Activated CD8-positive, alpha-beta memory T cell treated with anti-CD3 and anti-CD28 coated beads for 36 hours (primary cell): ENCODE results near the gene ADGRV1. TPM values are rescaled to one million over a fixed set of nuclear protein-coding genes. Genes with fewer than 3 reads are reported as not detected.

Experiments
- CTCF ChIA-PET: fragments of 350-600 bp; sonication (Branson Sonifier 250); formaldehyde crosslinking; loops from one replicate; lab custom pipeline; 2021; ENCODE audit warnings: antibody characterized with exemption; lab: Charles Lee
- POLR2A ChIA-PET: fragments of 350-600 bp; sonication (Branson Sonifier 250); formaldehyde crosslinking; loops from one replicate; lab custom pipeline; 2021; ENCODE audit warnings: antibody characterized with exemption; lab: Charles Lee
- total RNA-seq, 2 experiments: library from RNA; stranded (reverse); gene quantifications; one replicate each; pipeline ENCODE4 v1.2.3, GENCODE V29; 2021

ADGRV1 gene
- total RNA-seq, 2 experiments from 2014 or later: 0.34 TPM; not detected in 1

DNA sequence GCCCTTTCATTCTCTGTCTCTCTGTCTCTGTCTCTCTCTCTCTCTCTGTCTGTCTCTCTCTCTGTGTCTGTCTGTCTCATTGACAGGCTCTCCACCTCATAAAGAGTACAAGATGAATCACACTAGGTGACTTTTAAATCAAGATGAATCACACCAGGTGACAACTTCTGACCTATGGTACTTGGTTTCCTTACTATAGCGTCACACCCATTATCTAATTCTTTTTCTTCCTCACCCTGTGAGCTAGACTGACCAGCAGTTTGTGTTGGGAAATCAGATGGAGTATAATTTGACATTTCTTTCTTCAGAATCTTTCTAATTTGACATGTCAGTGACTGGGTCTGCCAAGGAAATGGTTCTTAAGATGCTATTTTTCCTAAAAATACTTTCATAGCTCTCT, 591.6 kb downstream of the ADGRV1 start:
- POLR2A ChIA-PET: no interaction called here
- CTCF ChIA-PET: no interaction called here

DNA sequence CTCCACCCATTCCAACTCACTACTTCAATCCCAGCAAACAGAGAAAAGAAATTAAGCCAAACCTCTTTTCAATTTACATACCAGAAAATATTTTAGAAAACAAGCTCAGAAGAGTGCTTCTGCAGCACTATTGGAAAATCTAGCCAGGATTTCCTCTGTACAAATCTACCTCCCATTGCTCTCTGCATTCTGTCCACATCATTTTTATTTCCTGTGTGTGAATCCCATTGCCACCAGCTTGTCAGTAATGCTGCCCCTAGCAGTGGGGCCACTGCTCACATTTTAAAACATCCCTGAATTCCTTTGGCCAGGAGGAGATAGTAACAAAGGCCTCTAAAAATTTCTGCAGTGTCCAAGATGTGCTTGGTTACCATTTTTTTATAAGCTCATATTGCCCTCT, 592.0 kb downstream of the ADGRV1 start:
- POLR2A ChIA-PET: interaction anchor here (0.5 kb wide), 1 partner anchor 117 kb away, joined by 3 read pairs; no protein-coding TSS in a partner anchor
- CTCF ChIA-PET: no interaction called here

DNA sequence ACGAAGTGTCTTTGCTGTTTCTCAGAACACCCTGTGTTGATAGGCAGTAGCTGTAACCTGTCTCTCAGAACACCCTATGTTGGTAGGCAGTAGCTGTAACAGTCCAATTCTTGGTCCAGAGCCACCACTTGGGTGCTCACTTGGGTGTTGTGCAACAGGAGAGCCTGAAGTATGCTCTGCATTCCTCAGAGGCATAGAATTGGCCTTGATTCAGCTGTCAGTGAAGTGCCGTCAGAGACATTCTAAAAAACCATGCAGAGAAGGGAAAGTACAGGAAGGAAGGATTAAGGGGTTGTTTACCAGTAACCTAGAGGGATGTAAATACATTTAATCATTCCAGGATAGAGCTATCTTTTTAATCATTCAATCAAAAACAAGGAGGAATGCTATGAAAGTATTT, 593.4 kb downstream of the ADGRV1 start:
- ChIA-PET POLR2A (no interaction called here), CTCF (no interaction called here)

DNA sequence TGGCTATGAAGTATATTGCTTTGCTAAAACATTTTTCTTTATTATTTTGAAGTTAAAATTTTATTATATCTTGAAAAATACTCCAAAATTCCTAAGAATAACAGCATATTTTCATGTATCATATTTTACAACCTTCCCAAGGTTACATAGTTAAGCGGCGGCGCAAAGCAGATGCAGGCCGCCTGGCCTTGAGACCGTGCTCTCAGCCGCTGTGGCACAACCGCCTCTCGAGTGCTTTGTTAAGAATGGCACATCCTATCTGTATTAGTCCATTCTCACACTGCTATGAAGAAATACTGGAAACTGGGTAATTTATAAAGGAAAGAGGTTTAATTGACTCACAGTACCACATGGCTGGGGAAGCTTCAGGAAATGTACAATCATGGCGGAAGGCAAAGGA, 595.7 kb downstream of the ADGRV1 start:
- ChIA-PET CTCF (no interaction called here), POLR2A (no interaction called here)

DNA sequence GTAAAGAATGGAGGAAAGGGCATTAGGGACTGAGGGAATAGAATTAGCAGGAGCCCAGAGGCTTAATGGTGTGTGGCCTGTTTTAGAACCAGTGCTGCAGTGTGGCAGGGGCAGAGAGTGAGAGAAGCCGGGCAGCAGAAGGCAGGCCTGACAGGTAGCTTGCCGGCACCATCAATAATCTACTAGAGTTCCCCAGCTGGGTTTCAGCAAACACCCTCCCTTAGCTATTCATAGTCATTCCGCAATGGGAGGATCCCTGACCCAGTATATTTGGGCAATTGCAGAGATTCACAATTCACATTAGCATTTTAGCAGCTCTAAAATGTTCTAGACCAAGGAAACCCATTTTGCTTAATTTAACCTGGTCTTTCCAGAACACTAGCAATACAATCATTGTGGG, 596.7 kb downstream of the ADGRV1 start:
- ChIA-PET POLR2A (no interaction called here), CTCF (no interaction called here)

DNA sequence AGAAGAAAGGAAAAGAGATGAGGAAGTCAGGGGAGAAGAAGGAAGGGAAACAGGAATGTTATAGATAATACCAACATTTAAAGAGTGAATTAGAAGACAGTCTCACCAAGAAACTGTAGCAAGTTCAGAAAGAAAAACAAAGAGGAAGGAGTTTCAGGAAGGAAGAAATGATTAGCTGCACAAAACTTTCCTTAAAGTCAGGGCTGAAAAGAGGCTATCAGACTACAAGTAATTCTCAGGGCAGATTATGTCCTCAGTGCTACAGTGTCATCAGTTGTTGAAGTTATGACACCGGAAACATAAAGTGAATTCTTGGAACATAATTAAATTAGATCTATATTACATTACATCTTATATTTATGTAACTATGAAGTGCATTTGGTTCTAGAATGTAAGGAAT, 597.6 kb downstream of the ADGRV1 start:
- ChIA-PET CTCF (no interaction called here), POLR2A (no interaction called here)

DNA sequence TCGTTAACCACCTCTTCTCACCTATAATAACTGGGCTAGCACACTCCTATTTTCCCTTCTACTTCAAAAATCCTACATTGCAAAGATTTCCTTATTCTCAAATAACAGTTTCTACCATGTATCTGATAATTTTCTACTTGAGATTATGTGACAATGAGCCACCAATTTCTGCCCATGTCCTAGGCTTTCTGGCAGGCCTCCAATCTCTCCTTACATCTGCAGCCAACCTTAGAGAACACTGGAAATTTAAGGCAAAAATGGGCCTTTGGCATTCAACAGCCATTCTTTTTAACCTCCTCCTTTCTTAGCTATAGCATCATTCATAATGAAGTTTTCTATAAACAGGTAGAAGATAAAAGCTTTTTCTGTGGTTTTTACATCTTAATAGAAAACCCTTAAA, 599.4 kb downstream of the ADGRV1 start:
- ChIA-PET CTCF (no interaction called here), POLR2A (no interaction called here)

DNA sequence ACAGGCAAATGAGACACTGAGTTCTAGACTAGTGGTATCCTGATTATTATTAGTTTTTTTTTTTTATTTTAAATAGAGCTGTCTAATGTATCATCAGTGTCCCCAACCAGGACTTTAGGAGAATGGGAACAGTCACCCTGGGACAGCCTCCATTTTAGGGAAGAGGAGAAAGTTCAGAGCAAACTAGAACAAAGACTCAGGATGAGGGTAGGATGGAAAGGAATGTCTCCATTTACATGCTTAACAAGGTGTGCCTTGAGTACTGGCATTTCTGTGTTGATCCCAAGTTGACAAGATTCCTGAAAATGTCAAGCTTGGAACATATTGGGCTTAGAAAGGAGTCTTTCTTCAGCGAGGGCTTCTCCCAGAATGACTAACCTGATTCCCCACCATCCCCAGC, 601.0 kb downstream of the ADGRV1 start:
- CTCF ChIA-PET: no interaction called here
- POLR2A ChIA-PET: no interaction called here

DNA sequence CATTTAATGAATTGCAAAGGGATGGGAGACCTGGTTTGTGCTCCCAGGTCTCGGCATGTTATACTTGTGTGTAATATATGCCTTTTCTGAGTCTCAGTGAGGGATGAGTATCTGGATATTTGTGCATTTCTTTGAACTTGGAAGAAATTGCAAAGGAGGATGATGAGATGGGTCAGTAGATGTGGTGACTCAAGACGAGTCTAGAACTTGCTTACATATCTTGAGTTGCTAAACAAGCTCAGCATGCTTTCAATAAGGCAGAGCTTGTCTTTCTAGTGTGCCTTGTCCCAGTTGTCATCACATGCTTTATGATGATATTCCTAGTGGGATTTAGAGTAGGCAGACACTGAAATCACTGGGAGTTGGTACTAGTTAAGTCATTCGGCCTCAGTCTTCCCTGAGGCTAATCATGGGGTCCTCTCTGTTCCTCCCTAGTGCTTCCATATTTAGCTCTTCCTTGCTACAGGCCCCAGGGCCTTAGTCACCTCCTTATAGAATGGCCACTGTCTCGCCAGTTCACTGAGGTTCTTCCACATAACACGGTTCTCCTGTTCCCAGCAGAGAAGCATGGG, 602.2 kb downstream of the ADGRV1 start:
- ChIA-PET POLR2A (no interaction called here), CTCF (no interaction called here)

DNA sequence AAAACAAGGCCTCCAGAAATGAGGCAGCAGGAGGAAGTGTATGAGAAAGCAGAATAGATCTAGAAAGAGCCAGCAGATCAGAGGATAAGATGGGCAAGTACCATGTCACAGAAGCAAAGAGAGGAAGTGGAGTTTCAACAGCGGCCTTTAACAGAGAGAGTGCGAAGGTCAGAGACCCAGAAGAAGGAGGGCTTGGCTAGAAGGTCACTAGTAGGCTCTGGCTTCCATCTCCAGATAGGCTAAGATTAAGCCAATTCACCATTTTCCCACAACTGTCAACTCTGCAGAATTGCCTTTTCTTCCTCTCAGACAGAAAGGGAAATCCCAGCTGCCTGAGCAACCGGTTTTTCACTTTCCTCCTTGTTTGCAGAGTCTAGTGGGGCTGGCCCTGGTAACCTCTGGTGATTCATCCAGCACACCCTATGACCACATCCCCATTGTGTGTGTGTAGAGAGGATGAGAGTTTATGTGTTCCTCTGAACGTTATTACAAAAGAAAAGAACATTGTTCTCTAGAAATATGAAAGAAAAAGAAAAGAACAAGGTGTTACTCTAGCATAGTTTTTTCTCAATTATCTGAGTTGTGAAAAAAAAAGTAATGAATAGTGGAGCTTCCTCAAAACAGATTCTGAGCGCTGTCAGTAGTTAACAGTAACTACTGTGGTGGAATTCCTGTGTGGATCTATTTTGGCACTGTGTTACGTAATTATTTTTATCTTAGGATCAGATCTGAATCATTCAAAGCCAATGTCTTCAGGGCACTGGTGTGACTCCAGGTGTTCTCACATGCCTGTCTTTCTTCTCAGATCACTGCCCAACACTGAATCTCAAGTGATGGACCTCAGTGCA, 604.2 kb downstream of the ADGRV1 start:
- ChIA-PET CTCF (no interaction called here), POLR2A (no interaction called here)

DNA sequence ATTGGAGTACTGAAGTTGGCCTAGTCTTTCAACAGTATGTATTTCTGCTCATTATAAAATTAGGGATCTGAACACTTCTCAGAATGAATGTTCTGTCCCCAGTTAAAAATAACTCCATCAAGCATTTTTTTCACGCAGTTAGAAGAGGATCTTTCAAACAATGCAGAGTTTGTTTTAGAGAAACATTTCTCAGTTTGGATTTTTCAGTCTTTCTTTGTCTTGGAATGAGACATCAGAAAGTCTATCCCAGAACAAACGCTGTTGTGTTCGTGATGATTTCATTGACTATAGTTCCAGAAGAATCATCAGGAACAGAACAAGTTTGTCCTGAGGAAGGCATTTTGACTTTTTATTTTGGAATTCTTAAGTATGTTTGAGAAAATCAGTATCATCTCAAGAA, 605.8 kb downstream of the ADGRV1 start:
- ChIA-PET POLR2A (no interaction called here), CTCF (no interaction called here)

DNA sequence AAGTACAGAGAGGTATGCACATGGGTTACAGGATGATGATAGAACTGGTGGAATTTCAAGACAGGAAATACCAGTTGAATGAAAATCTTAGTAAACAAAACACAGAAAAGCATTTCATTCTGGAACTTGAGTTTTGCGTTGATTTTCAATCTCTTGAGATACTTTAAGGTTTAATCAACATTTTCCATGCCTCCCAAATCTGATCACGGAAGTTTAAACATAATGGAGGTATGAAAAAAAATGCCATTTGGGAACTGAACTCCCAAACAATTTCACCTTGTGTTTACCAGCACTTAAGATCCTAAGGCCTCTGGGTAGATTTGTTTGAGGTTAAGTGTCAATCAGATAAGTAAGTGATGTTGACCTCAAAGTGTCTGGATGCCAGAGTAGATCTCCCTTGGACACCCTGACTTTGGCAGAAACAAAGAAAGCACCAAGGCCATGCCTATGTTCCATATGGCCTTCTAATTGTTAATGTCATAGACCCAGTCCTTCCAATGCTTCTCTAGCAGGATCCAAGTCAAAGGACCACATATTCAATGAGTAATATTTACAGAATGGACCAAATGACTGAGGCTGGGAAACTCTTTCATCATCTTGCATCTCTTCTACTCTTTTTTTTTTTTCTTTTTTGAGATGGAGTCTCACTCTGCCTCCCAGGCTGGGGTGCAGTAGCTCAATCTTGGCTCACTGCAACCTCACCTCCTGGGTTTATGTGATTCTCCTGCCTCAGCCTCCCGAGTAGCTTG, 607.6 kb downstream of the ADGRV1 start:
- ChIA-PET POLR2A (no interaction called here), CTCF (interaction anchor here (0.6 kb wide), 1 partner anchor 215 kb away, joined by 4 read pairs; no protein-coding TSS in a partner anchor)

DNA sequence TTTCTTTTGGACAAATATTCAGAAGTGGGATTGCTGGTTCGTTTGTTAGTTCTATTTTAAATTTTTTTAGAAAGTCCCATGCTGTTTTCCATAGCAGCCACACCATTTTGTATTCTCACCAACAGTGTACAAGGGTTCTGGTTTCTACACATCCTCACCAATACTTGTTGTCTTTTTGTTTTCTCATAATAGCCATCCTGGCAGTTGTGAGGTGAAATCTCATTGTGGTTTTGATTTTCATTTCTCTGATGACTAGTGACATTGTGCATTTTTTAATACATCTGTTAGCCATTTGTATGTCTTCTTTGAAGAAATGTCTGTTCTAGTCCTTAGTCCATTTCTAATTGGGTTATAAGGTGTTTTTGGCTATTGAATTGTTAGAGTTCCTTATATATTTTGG, 610.3 kb downstream of the ADGRV1 start:
- CTCF ChIA-PET: interaction anchor here (0.7 kb wide), 1 partner anchor 82 kb away, joined by 3 read pairs; no protein-coding TSS in a partner anchor
- POLR2A ChIA-PET: no interaction called here

DNA sequence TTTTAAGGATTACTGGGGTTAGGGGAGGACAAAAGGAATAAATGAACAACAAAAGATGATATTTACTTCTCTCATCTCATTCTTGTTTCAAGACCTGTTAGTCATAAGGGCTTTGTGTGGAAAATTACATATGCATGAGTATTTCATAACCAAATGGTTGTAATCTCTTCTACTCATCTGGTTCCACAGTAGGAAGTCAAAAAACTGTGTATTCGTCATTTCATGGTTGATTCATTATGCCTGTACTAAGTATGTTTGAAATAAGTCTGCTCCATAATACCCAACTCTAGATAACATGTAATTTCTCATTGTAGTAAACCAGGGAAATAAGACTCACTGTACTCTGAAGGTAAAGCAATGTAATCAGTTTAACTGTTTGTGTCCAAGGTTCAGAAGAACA, 611.7 kb downstream of the ADGRV1 start:
- POLR2A ChIA-PET: no interaction called here
- CTCF ChIA-PET: no interaction called here

DNA sequence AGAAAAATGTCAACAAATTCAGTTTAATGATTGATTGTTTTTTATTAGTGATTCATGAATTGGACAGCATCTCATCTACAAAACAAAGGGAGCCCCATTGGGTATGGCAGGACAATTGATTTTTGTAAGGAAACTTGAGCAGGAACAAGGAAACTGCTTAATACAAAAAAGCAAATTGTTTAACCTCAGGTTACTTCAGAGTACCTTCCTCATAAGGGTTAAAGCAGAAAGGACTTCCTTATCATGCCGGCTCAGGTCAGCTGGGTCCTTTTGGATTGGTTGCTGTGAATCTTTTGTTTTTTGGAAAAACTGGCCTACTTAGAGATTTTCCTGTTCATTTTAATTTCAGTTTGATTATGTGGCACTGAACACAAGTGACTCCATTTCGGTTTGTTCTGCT, 612.7 kb downstream of the ADGRV1 start:
- ChIA-PET CTCF (no interaction called here), POLR2A (no interaction called here)

DNA sequence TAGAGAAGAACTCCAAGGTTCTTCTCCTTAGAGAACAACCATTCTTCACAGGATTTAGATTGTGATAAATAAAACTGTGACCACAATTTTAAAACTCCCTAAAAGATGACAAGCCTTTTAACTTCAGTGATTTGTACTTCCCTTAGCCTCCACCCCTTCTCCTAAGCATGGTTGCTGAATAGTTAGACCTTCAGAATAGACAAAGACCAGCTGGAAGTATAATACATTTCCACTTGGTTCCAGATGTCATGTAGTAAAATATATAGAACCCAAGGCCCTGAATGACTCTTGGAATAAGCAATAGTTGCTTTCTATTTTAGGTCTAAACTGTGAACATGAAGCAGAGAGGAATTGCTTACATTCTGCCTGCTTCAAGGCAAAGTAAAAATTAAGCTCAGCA, 615.8 kb downstream of the ADGRV1 start:
- CTCF ChIA-PET: interaction anchor here (1.4 kb wide), 1 partner anchor 46 kb away, joined by 3 read pairs; no protein-coding TSS in a partner anchor
- POLR2A ChIA-PET: no interaction called here

DNA sequence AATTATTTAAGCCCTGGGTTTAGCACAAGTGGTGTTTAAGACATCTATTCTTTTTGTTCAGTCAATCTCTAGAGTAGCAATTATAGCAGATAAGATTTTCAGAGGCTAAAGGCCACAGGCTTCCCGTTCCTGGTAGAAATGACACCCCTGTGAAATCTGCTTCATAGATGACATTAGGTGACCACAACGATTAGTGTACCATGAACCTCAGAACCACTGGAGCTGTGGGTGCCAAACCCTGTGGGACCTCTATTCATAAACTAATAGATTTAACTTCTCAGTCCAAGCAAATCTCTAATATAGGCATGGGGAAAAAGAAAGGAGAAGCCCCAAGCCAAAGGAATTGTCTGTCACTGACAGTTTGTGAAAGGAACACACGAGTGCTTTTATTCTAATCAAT, 617.1 kb downstream of the ADGRV1 start:
- ChIA-PET CTCF (no interaction called here), POLR2A (no interaction called here)

DNA sequence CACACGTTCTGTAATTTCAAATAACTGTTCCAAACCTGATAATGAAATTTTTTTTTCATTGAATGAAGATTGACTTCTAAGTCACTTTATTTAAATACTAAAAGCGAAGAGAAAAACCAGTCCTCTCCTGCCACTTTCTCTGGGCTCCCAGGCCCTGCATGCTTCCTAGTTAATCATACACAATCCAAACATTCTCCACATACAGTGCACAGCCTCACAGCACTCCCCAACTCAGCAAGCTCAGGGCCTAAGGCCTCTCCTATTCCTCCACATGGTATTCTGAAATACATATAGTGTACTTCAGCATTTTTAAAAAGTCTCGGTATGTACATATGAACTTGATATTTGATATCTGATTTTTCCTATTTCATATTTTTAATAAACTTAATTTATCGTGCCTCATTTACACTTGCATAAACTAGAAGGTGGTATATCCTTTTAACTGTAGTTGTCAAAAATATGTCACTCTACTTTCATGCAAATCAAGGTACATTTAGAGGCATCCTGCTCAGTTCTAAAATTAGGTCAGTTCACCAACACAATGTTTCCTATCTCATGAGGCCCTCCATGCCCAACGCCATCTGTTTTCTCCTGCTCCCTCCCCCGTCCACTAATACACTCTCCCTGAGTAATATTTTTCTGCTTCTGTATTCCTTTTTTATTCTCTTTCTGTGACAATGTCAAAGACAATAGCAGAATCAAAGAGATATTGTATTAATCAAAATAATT, 617.9 kb downstream of the ADGRV1 start:
- ChIA-PET POLR2A (no interaction called here), CTCF (no interaction called here)

DNA sequence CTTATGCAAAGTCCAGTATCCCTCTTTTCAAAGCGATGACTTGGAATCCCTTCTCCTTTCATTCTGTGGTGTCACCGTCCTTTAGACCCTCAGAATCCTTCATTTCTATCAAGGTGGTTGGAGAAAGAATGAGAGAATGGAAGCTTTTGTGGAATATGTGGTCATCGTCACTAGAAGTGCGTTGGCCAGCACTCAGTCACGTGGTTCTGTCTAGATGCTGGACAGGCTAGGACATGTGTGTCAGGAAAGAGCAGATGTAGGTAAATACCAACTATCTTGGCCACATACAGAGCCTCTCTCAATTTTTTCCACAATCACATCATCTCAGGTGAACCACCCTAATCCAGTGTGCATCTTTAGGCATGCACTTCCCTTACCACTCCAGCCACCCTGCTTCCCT, 618.5 kb downstream of the ADGRV1 start:
- POLR2A ChIA-PET: no interaction called here
- CTCF ChIA-PET: interaction anchor here (0.9 kb wide), 1 partner anchor 10 kb away, joined by 3 read pairs; no protein-coding TSS in a partner anchor

DNA sequence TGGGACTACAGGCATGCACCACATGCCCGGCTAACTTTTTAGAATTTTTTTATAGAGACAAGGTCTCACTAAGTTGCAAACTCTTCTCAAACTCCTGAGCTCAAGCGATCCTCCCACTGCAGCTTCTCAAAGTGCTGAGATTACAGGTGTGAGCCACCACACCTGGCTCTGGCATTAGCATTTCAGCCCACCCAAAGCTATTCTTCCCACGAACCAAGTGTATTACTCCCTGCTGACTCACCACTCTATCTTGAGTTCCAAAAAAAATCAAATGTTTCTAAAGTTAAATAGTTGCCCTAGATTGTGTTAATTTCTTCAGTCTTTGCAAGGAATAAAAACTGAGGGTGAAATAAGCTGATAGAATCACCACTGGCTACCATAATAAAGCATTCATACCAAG, 619.0 kb downstream of the ADGRV1 start:
- ChIA-PET POLR2A (no interaction called here), CTCF (interaction anchor here (0.9 kb wide), 1 partner anchor 9 kb away, joined by 3 read pairs; no protein-coding TSS in a partner anchor)
